ENCODE results near the gene BORCS5.
"Not testable (repeated sequence)": the region's sequence is repeated elsewhere in the genome, so short reads cannot be mapped to it uniquely, and the experiment has no call there.

The BORCS5 gene

GRCh38 chr12:12492547-12492946, 135.7 kb downstream of the BORCS5 start:
- DNase-seq: no peak

- no peak for DNase-seq
Measured at GRCh38 chr12:12495536-12495935, 138.7 kb downstream of the BORCS5 start.

- DNase-seq: no peak
Measured at GRCh38 chr12:12498210-12498609, 141.3 kb downstream of the BORCS5 start.

GRCh38 chr12:12499909-12500604, 143.2 kb downstream of the BORCS5 start:
- DNase-seq: no peak

GRCh38 chr12:12501121-12501520, 144.2 kb downstream of the BORCS5 start:
- no peak for DNase-seq

- DNase-seq: not testable (repeated sequence)
Measured at GRCh38 chr12:12502130-12502814, 145.4 kb downstream of the BORCS5 start.

GRCh38 chr12:12502815-12503151, 145.9 kb downstream of the BORCS5 start:
- DNase-seq: no peak

- no peak for DNase-seq
Measured at GRCh38 chr12:12503384-12504078, 146.7 kb downstream of the BORCS5 start.

- no peak for DNase-seq
Measured at GRCh38 chr12:12505544-12506495, 148.9 kb downstream of the BORCS5 start.

- no peak for DNase-seq
Measured at GRCh38 chr12:12506496-12506890, 149.6 kb downstream of the BORCS5 start.

GRCh38 chr12:12507121-12507520, 150.2 kb downstream of the BORCS5 start:
- no peak for DNase-seq

- DNase-seq: no peak
Measured at GRCh38 chr12:12508612-12509011, 151.7 kb downstream of the BORCS5 start.

- DNase-seq: no peak
Measured at GRCh38 chr12:12510141-12510540, 153.3 kb downstream of the BORCS5 start.

- no peak for DNase-seq
Measured at GRCh38 chr12:12510551-12510950, 153.7 kb downstream of the BORCS5 start.

GRCh38 chr12:12511021-12511783, 154.3 kb downstream of the BORCS5 start:
- no peak for DNase-seq

- DNase-seq: no peak
Measured at GRCh38 chr12:12511895-12512711, 155.2 kb downstream of the BORCS5 start.

GRCh38 chr12:12513416-12514006, 156.6 kb downstream of the BORCS5 start:
- no peak for DNase-seq

- no peak for DNase-seq
Measured at GRCh38 chr12:12518464-12518845, 161.6 kb downstream of the BORCS5 start.

- no peak for DNase-seq
Measured at GRCh38 chr12:12518919-12519318, 162.0 kb downstream of the BORCS5 start.

All from activated CD4-positive, CD25-positive, alpha-beta regulatory T cell treated with anti-CD3 and anti-CD28 coated beads, Interleukin-2, amount 50 U/mL, for 72 hours (primary cell).